ENCODE results near the gene TEKTIP1. TPM values are rescaled to one million over a fixed set of nuclear protein-coding genes. Genes with fewer than 3 reads are reported as not detected.
A peak's percentile ranks its signal among the peaks of the same experiment; 100 is the strongest.

The TEKTIP1 gene
- total and polyA plus RNA-seq, 7 donors = 1.4 to 1.5 TPM; not detected in 5

DNA sequence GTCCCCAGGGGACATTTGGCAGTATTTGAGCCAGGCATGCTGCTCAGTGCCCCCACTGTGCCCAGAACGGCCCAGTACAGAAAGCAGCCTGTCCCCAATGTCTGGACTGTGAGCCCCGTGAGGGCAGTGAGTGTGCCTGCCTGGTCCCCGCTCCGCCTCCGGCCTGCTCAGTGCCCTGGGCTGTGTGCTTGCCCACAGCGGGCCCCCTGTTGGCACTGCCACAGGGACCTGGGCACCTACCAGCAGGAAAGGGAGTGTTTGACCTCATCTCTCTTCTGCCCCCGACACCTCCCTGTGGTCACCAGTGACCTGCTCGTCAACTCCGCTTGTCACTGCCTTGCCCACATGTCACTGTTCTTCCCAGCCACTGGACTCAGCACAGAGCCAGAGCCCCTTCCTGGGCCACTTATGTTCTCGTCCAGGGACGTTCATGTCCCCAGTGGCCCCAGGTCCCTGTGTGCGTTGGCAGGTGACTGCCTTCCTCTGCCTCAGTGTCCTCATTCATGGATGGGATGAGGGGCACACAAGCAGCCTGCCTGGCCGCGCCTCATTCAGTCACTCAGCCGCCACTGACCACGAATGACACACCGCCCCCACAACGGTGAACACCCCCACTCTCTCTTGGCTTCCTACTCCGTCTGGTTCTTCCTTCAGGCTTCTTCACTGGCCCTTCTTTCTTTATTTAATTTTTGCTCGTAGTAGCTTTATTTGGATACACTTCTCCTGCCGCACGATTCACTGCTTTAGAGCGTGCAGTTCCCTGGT is 30.0 kb upstream of the TEKTIP1 start:
- WGBS, 2 donors = 88 to 91% methylated on average over 23 of the region's 23 CpGs
- TF ChIP-seq POLR2A (IDR thresholded peaks at IDR 0.05) (no peak), POLR2AphosphoS5 (IDR thresholded peaks at IDR 0.05) (no peak), EP300 (IDR thresholded peaks at IDR 0.05) (no peak)
- TF ChIP-seq, protein P1, sequence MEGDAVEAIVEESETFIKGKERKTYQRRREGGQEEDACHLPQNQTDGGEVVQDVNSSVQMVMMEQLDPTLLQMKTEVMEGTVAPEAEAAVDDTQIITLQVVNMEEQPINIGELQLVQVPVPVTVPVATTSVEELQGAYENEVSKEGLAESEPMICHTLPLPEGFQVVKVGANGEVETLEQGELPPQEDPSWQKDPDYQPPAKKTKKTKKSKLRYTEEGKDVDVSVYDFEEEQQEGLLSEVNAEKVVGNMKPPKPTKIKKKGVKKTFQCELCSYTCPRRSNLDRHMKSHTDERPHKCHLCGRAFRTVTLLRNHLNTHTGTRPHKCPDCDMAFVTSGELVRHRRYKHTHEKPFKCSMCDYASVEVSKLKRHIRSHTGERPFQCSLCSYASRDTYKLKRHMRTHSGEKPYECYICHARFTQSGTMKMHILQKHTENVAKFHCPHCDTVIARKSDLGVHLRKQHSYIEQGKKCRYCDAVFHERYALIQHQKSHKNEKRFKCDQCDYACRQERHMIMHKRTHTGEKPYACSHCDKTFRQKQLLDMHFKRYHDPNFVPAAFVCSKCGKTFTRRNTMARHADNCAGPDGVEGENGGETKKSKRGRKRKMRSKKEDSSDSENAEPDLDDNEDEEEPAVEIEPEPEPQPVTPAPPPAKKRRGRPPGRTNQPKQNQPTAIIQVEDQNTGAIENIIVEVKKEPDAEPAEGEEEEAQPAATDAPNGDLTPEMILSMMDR (IDR thresholded peaks at IDR 0.05) = no peak
- Histone ChIP-seq H3K27ac (peak overlapping the region in 3 of 4 donors; percentile 6 to 92 (median 90)), H3K9me3 (no peaks in the 10 kb centered on the region), H3K4me1 (peaks cover 0 to 73% (median 43%) of the 10 kb centered on the region in 4 donors), H3K4me3 (no peak overlapping the region), H3K36me3 (peaks cover 0 to 5% (median 2%) of the 10 kb centered on the region in 4 donors), H3K27me3 (no peaks in the 10 kb centered on the region)
- no peak for DNase-seq
- intact Hi-C loops (cut with DNase I) = no loop called here

DNA sequence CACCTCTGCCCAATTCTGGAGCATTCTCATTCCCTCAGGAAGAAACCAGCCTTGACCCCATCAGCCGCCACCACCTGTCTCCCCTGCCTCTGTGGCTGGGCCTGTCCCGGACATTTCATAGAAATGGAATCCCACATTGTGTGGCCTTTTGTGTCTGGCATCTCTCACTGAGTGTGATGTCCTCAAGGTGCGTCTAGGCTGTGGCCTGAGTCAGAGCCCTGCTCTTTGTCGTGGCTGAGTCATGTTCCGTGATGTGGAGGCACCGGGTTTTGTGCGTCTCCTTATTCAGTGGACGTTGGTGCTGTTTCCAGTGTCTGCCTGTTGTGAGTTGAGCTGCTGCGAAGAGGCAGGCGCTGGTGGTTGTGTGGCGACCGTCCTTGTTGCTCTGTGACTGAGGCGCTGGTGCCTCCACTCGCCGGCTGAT is 29.4 kb upstream of the TEKTIP1 start:
- Histone ChIP-seq H3K36me3 (peaks cover 0 to 5% (median 2%) of the 10 kb centered on the region in 4 donors), H3K27ac (peak overlapping the region in 3 of 4 donors; percentile 6 to 92 (median 90)), H3K4me1 (peaks cover 0 to 77% (median 43%) of the 10 kb centered on the region in 4 donors), H3K9me3 (no peaks in the 10 kb centered on the region), H3K27me3 (no peaks in the 10 kb centered on the region), H3K4me3 (no peak overlapping the region)
- no peak for DNase-seq
- 91 to 93% methylated on average over 15 of the region's 15 CpGs for WGBS, 2 donors
- intact Hi-C loops (cut with DNase I) = no loop called here
- TF ChIP-seq POLR2AphosphoS5 (IDR thresholded peaks at IDR 0.05) = peak in 1 of 4 donors; percentile 40
- TF ChIP-seq, protein P1 (IDR thresholded peaks at IDR 0.05) = no peak

DNA sequence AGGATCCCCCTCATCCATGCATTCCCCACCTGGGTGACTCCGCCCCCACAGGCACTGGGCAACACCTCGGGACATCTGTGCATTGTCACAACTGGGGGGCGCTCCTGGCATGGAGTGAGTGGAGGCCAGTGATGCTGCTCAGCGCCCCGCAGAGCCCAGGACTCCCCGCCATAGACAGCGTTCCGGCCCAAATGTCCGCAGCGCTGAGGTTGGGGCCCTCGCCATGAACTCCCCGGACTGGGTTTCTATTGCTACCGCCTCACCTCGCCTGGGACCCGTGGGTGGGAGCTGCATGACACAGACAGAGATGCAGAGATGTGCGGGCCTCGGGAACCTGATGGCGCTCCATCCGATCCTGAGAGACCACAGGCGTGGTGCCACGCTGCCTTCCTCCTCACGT is 28.2 kb upstream of the TEKTIP1 start:
- H3K36me3 ChIP-seq = peaks cover 0 to 5% (median 2%) of the 10 kb centered on the region in 4 donors
- H3K9me3 ChIP-seq = no peaks in the 10 kb centered on the region
- 90 to 92% methylated on average over 22 of the region's 22 CpGs for WGBS, 2 donors
- no peak overlapping the region for H3K27ac ChIP-seq
- TF ChIP-seq POLR2AphosphoS5 (IDR thresholded peaks at IDR 0.05) (no peak), EP300 (IDR thresholded peaks at IDR 0.05) (no peak), POLR2A (IDR thresholded peaks at IDR 0.05) (no peak)
- TF ChIP-seq, protein P1 (IDR thresholded peaks at IDR 0.05) = no peak
- H3K4me3 ChIP-seq = no peak overlapping the region
- peaks cover 0 to 78% (median 39%) of the 10 kb centered on the region in 4 donors for H3K4me1 ChIP-seq
- intact Hi-C loops (cut with DNase I) = no loop called here
- no peaks in the 10 kb centered on the region for H3K27me3 ChIP-seq
- DNase-seq = no peak

DNA sequence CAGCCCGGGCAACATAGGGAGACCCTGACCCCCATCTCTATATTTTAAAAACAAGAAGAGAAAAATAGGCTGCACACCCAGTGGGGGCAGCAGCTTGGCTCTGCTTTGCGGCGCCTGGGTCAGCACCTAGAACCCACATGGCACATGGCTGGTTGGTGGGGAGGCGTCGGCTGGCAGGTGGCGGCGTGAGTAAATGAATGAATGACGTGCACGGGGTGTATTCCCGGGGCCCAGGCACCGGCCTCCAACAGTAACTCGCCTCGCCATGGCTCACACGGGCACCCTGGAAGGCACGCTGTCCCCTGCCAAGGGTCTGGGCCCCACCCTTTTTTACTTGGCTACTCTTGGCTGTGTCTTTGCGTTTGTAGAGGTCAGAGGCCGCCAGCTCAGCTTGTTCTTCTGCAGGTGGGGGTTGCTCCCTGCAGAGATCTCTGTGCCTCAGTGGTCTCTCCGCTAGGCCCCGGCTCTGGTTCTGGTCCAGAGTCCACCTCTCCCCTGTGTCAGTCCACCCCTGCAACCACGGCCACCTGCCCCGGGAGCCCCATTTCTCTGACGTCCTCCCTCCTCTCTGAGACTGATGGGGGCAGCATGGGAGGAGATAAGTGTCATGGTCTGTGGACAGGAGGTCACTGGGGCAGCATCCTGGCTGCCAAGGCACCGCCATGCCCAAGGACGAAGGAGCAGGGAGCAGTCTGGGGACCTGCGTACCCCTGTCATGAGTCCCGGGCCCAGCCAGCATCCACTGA is 27.3 kb upstream of the TEKTIP1 start:
- no peak for DNase-seq
- H3K36me3 ChIP-seq = peaks cover 0 to 5% (median 2%) of the 10 kb centered on the region in 4 donors
- no peak overlapping the region for H3K4me3 ChIP-seq
- H3K9me3 ChIP-seq = no peaks in the 10 kb centered on the region
- H3K27me3 ChIP-seq = no peaks in the 10 kb centered on the region
- intact Hi-C loops (cut with DNase I) = no loop called here
- WGBS, 2 donors = 78 to 87% methylated on average over 26 of the region's 26 CpGs
- TF ChIP-seq, protein P1 (IDR thresholded peaks at IDR 0.05) = no peak
- no peak for TF ChIP-seq POLR2A (IDR thresholded peaks at IDR 0.05)
- no peak for TF ChIP-seq EP300 (IDR thresholded peaks at IDR 0.05)
- TF ChIP-seq POLR2AphosphoS5 (IDR thresholded peaks at IDR 0.05) = no peak
- no peak overlapping the region for H3K27ac ChIP-seq
- H3K4me1 ChIP-seq = peaks cover 0 to 86% (median 47%) of the 10 kb centered on the region in 4 donors
